Keratinocyte (primary cell): ENCODE measurements around the gene MARCHF3.

Source experiments
- EZH2 ChIP-seq: IDR thresholded peaks from one replicate; pipeline ENCODE4 v1.6.1; 2012; ENCODE audit warnings: inconsistent platforms, mild to moderate bottlenecking, low read length, moderate library complexity
- TF ChIP-seq, protein P1 (sequence below), 3 experiments: IDR thresholded peaks in 1 of 3; conservative IDR thresholded peaks in 1 of 3; optimal IDR thresholded peaks in 1 of 3; 2 replicates in 2 of 3; 3 replicates in 1 of 3; pipeline versions ENCODE3 to v1.5.1; 2011; ENCODE audit warnings: low read length in 3 of 3, mild to moderate bottlenecking in 3 of 3, moderate library complexity in 2 of 3, control low read depth in 1 of 3, inconsistent platforms in 1 of 3; ENCODE audit not compliant: insufficient read depth in 2 of 3; ENCODE audit errors: extremely low read depth in 1 of 3

DNA sequence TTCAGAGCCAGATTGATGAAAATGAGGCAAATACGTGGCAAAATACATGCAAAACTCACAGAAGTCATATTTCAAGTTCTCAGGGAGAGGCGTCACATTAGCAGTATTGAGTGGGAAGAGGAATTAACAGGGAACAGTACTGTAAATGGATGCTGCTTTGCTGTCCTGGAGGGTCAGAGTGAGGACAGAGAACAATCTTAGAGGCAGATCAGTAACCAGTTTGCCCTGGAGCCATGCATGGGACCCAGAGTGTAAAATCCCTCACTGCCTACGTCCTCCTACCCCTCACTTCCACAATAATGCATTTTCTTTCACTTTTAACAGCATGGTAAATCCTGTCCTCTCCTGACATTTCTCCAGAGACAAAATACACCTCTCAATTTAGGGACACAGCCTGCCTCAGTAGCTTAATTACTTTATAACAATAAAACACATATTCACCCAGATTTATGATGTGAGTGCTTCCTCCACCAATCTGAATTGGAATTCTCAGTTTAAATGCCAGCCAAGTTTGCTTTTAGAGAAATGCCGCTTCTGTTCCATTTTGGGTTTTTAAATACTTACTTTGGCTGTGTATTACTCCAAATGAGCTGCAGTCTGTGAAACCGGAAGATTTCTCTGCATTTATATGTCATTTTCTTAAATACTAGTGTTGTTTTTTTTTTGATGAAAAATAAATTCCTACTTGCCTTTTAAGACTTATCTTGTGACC is 183.5 kb downstream of the MARCHF3 start:
- TF ChIP-seq, protein P1, sequence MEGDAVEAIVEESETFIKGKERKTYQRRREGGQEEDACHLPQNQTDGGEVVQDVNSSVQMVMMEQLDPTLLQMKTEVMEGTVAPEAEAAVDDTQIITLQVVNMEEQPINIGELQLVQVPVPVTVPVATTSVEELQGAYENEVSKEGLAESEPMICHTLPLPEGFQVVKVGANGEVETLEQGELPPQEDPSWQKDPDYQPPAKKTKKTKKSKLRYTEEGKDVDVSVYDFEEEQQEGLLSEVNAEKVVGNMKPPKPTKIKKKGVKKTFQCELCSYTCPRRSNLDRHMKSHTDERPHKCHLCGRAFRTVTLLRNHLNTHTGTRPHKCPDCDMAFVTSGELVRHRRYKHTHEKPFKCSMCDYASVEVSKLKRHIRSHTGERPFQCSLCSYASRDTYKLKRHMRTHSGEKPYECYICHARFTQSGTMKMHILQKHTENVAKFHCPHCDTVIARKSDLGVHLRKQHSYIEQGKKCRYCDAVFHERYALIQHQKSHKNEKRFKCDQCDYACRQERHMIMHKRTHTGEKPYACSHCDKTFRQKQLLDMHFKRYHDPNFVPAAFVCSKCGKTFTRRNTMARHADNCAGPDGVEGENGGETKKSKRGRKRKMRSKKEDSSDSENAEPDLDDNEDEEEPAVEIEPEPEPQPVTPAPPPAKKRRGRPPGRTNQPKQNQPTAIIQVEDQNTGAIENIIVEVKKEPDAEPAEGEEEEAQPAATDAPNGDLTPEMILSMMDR (optimal IDR thresholded peaks at IDR 0.05 in 1 of 3, IDR thresholded peaks at IDR 0.05 in 1 of 3, conservative IDR thresholded peaks at IDR 0.05 in 1 of 3; ENCODE audit: extremely low read depth in 1 of 3, insufficient read depth in 2 of 3, low read length in 3 of 3): no peak
- no peak for TF ChIP-seq EZH2
